8988T (cell line): Measurements from ENCODE around the gene DLG5.

Experiments
- DNase-seq: peaks from one replicate; pipeline ENCODE4 v3.0.0; 2011

The DLG5 gene

GRCh38 chr10:77741746-77742145 lies 184.8 kb downstream of the DLG5 start:
- no peak for DNase-seq
